DND-41 (cell line): ENCODE results near the gene ADAMTS8.

ENCODE experiments used
- ATAC-seq: fragments of 200-7000 bp; cut with Tn5 transposase; 3 replicates; pipeline ENCODE4 v1.9.1; 2021; ENCODE audit warnings: low read depth; ENCODE audit not compliant: insufficient read depth
- DNase-seq: peaks from one replicate; pipeline ENCODE4 v3.0.0-alpha.2; 2020
- H2AFZ ChIP-seq: 2 replicates; pipeline ENCODE4 v1.6.0; 2012; ENCODE audit warnings: low read depth, low read length
- H3K27ac ChIP-seq: 2 replicates; pipeline ENCODE4 v1.5.1; 2012; ENCODE audit warnings: low read length, inconsistent platforms
- H3K27me3 ChIP-seq: fragments of 200-600 bp; sonication (generic); 2 replicates; pipeline ENCODE4 v1.6.0; 2012; ENCODE audit warnings: low read length, mild to moderate bottlenecking, inconsistent platforms; ENCODE audit not compliant: insufficient read depth, poor library complexity
- H3K36me3 ChIP-seq: 2 replicates; pipeline ENCODE4 v1.5.1; 2012; ENCODE audit warnings: low read length, inconsistent platforms; ENCODE audit not compliant: insufficient read depth
- H3K4me1 ChIP-seq: 2 replicates; pipeline ENCODE4 v1.5.1; 2012; ENCODE audit warnings: mild to moderate bottlenecking, low read length; ENCODE audit not compliant: insufficient read depth
- H3K4me2 ChIP-seq: 2 replicates; pipeline ENCODE4 v1.6.0; 2012; ENCODE audit warnings: mild to moderate bottlenecking, moderate library complexity, low read length, inconsistent platforms; ENCODE audit not compliant: insufficient read depth
- H3K4me3 ChIP-seq, 2 experiments: fragments of 200-600 bp in 1 of 2; shearing (Covaris generic) in 1 of 2; 2 replicates each; pipeline ENCODE4 v1.5.1; 2012 to 2016; ENCODE audit warnings: inconsistent platforms in 2 of 2, low read length in 2 of 2, mild to moderate bottlenecking in 2 of 2, low read depth in 1 of 2, moderate library complexity in 1 of 2
- H3K79me2 ChIP-seq: 2 replicates; pipeline ENCODE4 v1.6.0; 2012; ENCODE audit warnings: low read length, inconsistent platforms; ENCODE audit not compliant: insufficient read depth
- H3K9ac ChIP-seq: 2 replicates; pipeline ENCODE4 v1.6.0; 2012; ENCODE audit warnings: low read depth, mild to moderate bottlenecking, inconsistent platforms, low read length, moderate library complexity
- H3K9me3 ChIP-seq: 2 replicates; pipeline ENCODE4 v1.5.1; 2012; ENCODE audit warnings: low read length, moderate library complexity, mild to moderate bottlenecking, inconsistent platforms; ENCODE audit not compliant: insufficient read depth, severe bottlenecking
- H4K20me1 ChIP-seq: 2 replicates; pipeline ENCODE4 v1.6.0; 2012; ENCODE audit warnings: low read length; ENCODE audit not compliant: insufficient read depth
- CTCF ChIP-seq: IDR thresholded peaks from 2 replicates; pipeline ENCODE4 v1.5.1; 2012; ENCODE audit warnings: borderline replicate concordance, low read length, moderate library complexity, mild to moderate bottlenecking; ENCODE audit not compliant: poor library complexity, severe bottlenecking; ENCODE audit errors: extremely low read depth
- EZH2 ChIP-seq: IDR thresholded peaks from 3 replicates; pipeline ENCODE4 v1.6.1; 2012; ENCODE audit warnings: borderline replicate concordance, low read depth, mild to moderate bottlenecking, moderate library complexity, low read length, inconsistent platforms; ENCODE audit not compliant: severe bottlenecking

The ADAMTS8 gene

GRCh38 chr11:130437848-130438247, 9.4 kb upstream of the ADAMTS8 start:
- H2AFZ ChIP-seq, result no peak overlapping the region
- no peak for DNase-seq

DNA sequence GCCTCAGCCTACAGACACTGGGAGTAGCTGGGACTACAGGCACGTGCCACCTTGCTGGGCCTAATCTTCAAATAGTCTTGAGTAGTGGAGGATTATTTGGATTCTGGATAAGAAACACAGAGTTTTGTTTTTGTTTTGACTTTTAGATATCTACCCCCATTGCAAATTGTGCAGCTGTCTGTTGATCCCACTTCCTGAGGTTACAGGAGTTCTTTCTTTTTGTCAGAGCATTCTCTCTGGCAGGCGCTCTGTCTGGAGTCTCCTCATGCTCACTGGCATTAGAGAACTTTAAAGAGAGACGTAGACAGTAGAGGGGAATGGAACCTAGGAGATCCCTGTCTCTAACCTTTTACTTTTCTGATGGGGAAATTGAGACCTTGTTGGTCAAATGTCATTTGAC, 7.8 kb upstream of the ADAMTS8 start:
- Histone ChIP-seq H3K9me3 (no peaks in the 10 kb centered on the region), H3K79me2 (no peaks in the 10 kb centered on the region), H3K4me1 (peaks cover 4% of the 10 kb centered on the region), H3K36me3 (no peaks in the 10 kb centered on the region), H2AFZ (no peak overlapping the region), H3K4me2 (no peak overlapping the region), H3K4me3 (no peak overlapping the region), H3K27me3 (peaks cover 14% of the 10 kb centered on the region), H4K20me1 (no peaks in the 10 kb centered on the region), H3K27ac (no peak overlapping the region), H3K9ac (no peak overlapping the region)
- DNase-seq, result no peak
- no peak for ATAC-seq
- no peak for TF ChIP-seq EZH2
- TF ChIP-seq CTCF, result no peak

More at GRCh38 chr11:130437848-130438247, 9.4 kb upstream of the ADAMTS8 start:
- Histone ChIP-seq H3K4me2 (no peak overlapping the region), H3K4me3 (no peak overlapping the region), H3K9ac (no peak overlapping the region), H3K79me2 (no peaks in the 10 kb centered on the region), H3K9me3 (no peaks in the 10 kb centered on the region), H4K20me1 (no peaks in the 10 kb centered on the region), H3K27ac (no peak overlapping the region), H3K4me1 (peaks cover 4% of the 10 kb centered on the region), H3K36me3 (no peaks in the 10 kb centered on the region), H3K27me3 (peaks cover 14% of the 10 kb centered on the region)
- ATAC-seq, result no peak
- TF ChIP-seq EZH2 (no peak), CTCF (no peak)

DNA sequence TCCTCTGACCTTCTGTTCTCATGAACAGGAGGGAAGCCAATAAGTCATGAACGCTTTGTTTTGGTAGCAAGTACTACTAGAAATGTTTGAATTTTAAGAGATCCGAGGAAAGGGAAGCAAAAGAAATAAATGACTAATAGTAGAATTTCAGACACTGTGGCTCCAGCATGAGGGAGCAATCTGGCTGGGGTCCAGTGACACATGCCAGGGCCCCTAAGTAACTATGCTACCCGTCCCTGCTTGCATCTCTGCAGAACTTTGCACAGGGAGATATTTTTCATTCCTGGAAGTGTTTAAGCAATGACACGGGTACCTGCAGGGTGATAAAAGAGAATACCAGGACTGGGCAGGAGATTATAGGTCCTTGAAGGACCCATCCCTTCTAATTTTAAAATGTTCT, 7.3 kb upstream of the ADAMTS8 start:
- Histone ChIP-seq H4K20me1 (no peaks in the 10 kb centered on the region), H3K4me3 (no peak overlapping the region), H3K27ac (no peak overlapping the region), H3K79me2 (no peaks in the 10 kb centered on the region), H3K36me3 (no peaks in the 10 kb centered on the region), H3K4me1 (peaks cover 4% of the 10 kb centered on the region), H3K4me2 (no peak overlapping the region), H3K27me3 (peaks cover 14% of the 10 kb centered on the region), H3K9ac (no peak overlapping the region), H3K9me3 (no peaks in the 10 kb centered on the region), H2AFZ (no peak overlapping the region)
- no peak for ATAC-seq
- no peak for DNase-seq
- TF ChIP-seq CTCF (no peak), EZH2 (no peak)
